ENCODE measurements around the gene NRCAM. TPM values are rescaled to one million over a fixed set of nuclear protein-coding genes. Genes with fewer than 3 reads are reported as not detected.

NRCAM gene
- polyA plus RNA-seq, 1 donor (not counting 4 experiments of a cell fraction or from before 2014, with no cell fraction given): 4.0 TPM

DNA sequence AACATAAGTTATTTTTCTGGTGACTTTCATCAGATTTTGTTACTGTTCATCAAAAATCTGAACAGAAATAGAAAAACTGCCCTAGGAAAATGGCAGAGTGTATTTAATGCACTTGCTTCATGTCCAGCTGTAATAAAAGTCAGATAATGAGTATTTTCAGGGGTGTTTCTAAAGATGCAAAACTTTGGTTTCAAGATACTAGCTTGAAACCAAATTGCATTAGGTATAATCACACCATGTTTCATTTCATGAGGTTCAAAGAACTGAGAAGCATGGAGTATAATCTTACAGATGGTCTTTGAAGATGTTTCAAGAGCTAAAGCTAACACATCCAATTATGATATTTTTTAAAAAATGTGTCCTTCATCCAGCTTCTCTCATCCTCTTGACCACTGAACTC is 128.9 kb downstream of the NRCAM start:
- H3K79me2 ChIP-seq (ENCODE audit: control insufficient read depth, insufficient read depth, low read length): no peaks in the 10 kb centered on the region
- dilution Hi-C loops (cut with MboI; ENCODE audit: extremely low pct_ligation_motif_present, low sequenced_read_pairs): no loop called here

DNA sequence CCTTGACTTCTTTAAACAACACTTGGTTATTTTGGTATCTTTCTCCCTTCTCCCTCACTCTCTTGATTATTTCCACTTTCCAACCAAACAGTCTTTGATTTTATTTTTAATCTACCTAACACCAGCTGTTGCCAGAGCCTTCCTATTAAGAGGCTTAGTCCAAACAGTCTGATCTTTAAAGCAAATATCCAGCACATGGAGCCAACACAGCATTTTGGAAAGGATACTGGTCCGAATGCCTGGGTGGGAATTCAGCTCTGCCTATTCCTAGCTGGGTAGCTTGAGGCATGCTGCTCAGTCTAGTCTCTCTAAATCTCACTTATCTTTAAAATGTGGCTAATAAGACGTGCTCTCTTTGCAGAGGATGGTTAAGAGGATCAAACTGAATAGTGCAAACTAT is 129.3 kb downstream of the NRCAM start:
- FAIRE-seq (no peak), DNase-seq (ENCODE audit: low read depth, low spot score) (no peak)
- no peaks in the 10 kb centered on the region for H4K20me1 ChIP-seq (ENCODE audit: control insufficient read depth, extremely low read depth, insufficient read depth, low read length)
- H3K4me1 ChIP-seq (ENCODE audit: control insufficient read depth, extremely low read depth, insufficient read depth, low read length): no peaks in the 10 kb centered on the region
- no peaks in the 10 kb centered on the region for H3K9me1 ChIP-seq (ENCODE audit: control insufficient read depth, extremely low read depth, insufficient read depth, low read length)
- TF ChIP-seq EZH2 (IDR thresholded peaks at IDR 0.05; ENCODE audit: low read length): no peak
- TF ChIP-seq, protein P1, sequence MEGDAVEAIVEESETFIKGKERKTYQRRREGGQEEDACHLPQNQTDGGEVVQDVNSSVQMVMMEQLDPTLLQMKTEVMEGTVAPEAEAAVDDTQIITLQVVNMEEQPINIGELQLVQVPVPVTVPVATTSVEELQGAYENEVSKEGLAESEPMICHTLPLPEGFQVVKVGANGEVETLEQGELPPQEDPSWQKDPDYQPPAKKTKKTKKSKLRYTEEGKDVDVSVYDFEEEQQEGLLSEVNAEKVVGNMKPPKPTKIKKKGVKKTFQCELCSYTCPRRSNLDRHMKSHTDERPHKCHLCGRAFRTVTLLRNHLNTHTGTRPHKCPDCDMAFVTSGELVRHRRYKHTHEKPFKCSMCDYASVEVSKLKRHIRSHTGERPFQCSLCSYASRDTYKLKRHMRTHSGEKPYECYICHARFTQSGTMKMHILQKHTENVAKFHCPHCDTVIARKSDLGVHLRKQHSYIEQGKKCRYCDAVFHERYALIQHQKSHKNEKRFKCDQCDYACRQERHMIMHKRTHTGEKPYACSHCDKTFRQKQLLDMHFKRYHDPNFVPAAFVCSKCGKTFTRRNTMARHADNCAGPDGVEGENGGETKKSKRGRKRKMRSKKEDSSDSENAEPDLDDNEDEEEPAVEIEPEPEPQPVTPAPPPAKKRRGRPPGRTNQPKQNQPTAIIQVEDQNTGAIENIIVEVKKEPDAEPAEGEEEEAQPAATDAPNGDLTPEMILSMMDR (optimal IDR thresholded peaks at IDR 0.05 in 1 of 3, IDR thresholded peaks at IDR 0.05 in 1 of 3, conservative IDR thresholded peaks at IDR 0.05 in 1 of 3; ENCODE audit: extremely low read depth in 1 of 3, insufficient read depth in 2 of 3, low read length in 3 of 3): no peak
- no peaks in the 10 kb centered on the region for H3K79me2 ChIP-seq (ENCODE audit: control insufficient read depth, insufficient read depth, low read length)
- H3K4me3 ChIP-seq (ENCODE audit: control insufficient read depth in 2 of 3, extremely low read depth in 1 of 3, insufficient read depth in 2 of 3, low read depth in 1 of 3, low read length in 3 of 3): no peak overlapping the region
- dilution Hi-C loops (cut with MboI; ENCODE audit: extremely low pct_ligation_motif_present, low sequenced_read_pairs): no loop called here
- H3K4me2 ChIP-seq (ENCODE audit: control insufficient read depth, extremely low read depth, insufficient read depth, low read depth, low read length): no peak overlapping the region
- no peaks in the 10 kb centered on the region for H3K9me3 ChIP-seq (ENCODE audit: control insufficient read depth, low read depth, low read length)
- no peaks in the 10 kb centered on the region for H3K27me3 ChIP-seq (ENCODE audit: control insufficient read depth, extremely low read depth, insufficient read depth, low read length)
- H3K36me3 ChIP-seq (ENCODE audit: control insufficient read depth in 2 of 2, extremely low read depth in 1 of 2, insufficient read depth in 2 of 2, low read length in 2 of 2): no peaks in the 10 kb centered on the region
- no peak overlapping the region for H3K9ac ChIP-seq (ENCODE audit: control insufficient read depth, extremely low read depth, insufficient read depth, low read length)
- H2AFZ ChIP-seq (ENCODE audit: control insufficient read depth, low read length): no peak overlapping the region
- no peak overlapping the region for H3K27ac ChIP-seq (ENCODE audit: control insufficient read depth, insufficient read depth, low read length)

More for the DNA sequence above, 128.9 kb downstream of the NRCAM start:
- no peaks in the 10 kb centered on the region for H3K4me1 ChIP-seq (ENCODE audit: control insufficient read depth, extremely low read depth, insufficient read depth, low read length)
- DNase-seq (ENCODE audit: low read depth, low spot score): no peak
- no peak for FAIRE-seq
- H3K27me3 ChIP-seq (ENCODE audit: control insufficient read depth, extremely low read depth, insufficient read depth, low read length): no peaks in the 10 kb centered on the region
- no peak overlapping the region for H3K4me3 ChIP-seq (ENCODE audit: control insufficient read depth in 2 of 3, extremely low read depth in 1 of 3, insufficient read depth in 2 of 3, low read depth in 1 of 3, low read length in 3 of 3)
- TF ChIP-seq, protein P1 (optimal IDR thresholded peaks at IDR 0.05 in 1 of 3, IDR thresholded peaks at IDR 0.05 in 1 of 3, conservative IDR thresholded peaks at IDR 0.05 in 1 of 3; ENCODE audit: extremely low read depth in 1 of 3, insufficient read depth in 2 of 3, low read length in 3 of 3): no peak
- TF ChIP-seq EZH2 (IDR thresholded peaks at IDR 0.05; ENCODE audit: low read length): no peak
- no peak overlapping the region for H3K4me2 ChIP-seq (ENCODE audit: control insufficient read depth, extremely low read depth, insufficient read depth, low read depth, low read length)
- no peak overlapping the region for H2AFZ ChIP-seq (ENCODE audit: control insufficient read depth, low read length)
- H3K9ac ChIP-seq (ENCODE audit: control insufficient read depth, extremely low read depth, insufficient read depth, low read length): no peak overlapping the region
- H3K9me1 ChIP-seq (ENCODE audit: control insufficient read depth, extremely low read depth, insufficient read depth, low read length): no peaks in the 10 kb centered on the region
- no peaks in the 10 kb centered on the region for H3K36me3 ChIP-seq (ENCODE audit: control insufficient read depth in 2 of 2, extremely low read depth in 1 of 2, insufficient read depth in 2 of 2, low read length in 2 of 2)
- no peak overlapping the region for H3K27ac ChIP-seq (ENCODE audit: control insufficient read depth, insufficient read depth, low read length)
- H3K9me3 ChIP-seq (ENCODE audit: control insufficient read depth, low read depth, low read length): no peaks in the 10 kb centered on the region
- no peaks in the 10 kb centered on the region for H4K20me1 ChIP-seq (ENCODE audit: control insufficient read depth, extremely low read depth, insufficient read depth, low read length)

All from keratinocyte (primary cell).